Progenitor cell of endocrine pancreas (in vitro differentiated cells): ENCODE measurements around the gene CASTOR1. TPM values are rescaled to one million over a fixed set of nuclear protein-coding genes. Genes with fewer than 3 reads are reported as not detected.

ENCODE experiments used
- DNase-seq: peaks from one replicate; pipeline ENCODE4 v3.0.0; 2021; ENCODE audit warnings: low spot score; ENCODE audit not compliant: unreplicated experiment
- H3K27ac Mint-ChIP-seq: 2 replicates; pipeline ENCODE4 v1.8.0; 2021; ENCODE audit warnings: mild to moderate bottlenecking, moderate library complexity, mixed read lengths
- H3K27me3 Mint-ChIP-seq: 2 replicates; pipeline ENCODE4 v1.8.0; 2021; ENCODE audit warnings: mixed read lengths
- H3K36me3 Mint-ChIP-seq: 2 replicates; pipeline ENCODE4 v1.8.0; 2022; ENCODE audit warnings: mixed read lengths; ENCODE audit not compliant: insufficient read depth
- H3K4me1 Mint-ChIP-seq: 2 replicates; pipeline ENCODE4 v1.8.0; 2021; ENCODE audit warnings: low read depth, mixed read lengths
- H3K4me3 Mint-ChIP-seq: 2 replicates; pipeline ENCODE4 v1.8.0; 2021; ENCODE audit warnings: low read depth, mild to moderate bottlenecking, moderate library complexity, mixed read lengths
- H3K9me3 Mint-ChIP-seq: 2 replicates; pipeline ENCODE4 v1.8.0; 2021; ENCODE audit warnings: low read depth, mixed read lengths
- CTCF ChIP-seq: fragments of 200-600 bp; sonication (generic); IDR thresholded peaks from one replicate; pipeline ENCODE4 v1.5.0; 2021; ENCODE audit warnings: antibody characterized with exemption, mild to moderate bottlenecking; ENCODE audit not compliant: unreplicated experiment
- total RNA-seq: library from RNA; stranded (reverse); gene quantifications from 2 replicates; pipeline ENCODE4 v1.2.1, GENCODE V29; 2021

The CASTOR1 gene
- total RNA-seq, 1 donor from 2014 or later: 7.2 TPM

DNA sequence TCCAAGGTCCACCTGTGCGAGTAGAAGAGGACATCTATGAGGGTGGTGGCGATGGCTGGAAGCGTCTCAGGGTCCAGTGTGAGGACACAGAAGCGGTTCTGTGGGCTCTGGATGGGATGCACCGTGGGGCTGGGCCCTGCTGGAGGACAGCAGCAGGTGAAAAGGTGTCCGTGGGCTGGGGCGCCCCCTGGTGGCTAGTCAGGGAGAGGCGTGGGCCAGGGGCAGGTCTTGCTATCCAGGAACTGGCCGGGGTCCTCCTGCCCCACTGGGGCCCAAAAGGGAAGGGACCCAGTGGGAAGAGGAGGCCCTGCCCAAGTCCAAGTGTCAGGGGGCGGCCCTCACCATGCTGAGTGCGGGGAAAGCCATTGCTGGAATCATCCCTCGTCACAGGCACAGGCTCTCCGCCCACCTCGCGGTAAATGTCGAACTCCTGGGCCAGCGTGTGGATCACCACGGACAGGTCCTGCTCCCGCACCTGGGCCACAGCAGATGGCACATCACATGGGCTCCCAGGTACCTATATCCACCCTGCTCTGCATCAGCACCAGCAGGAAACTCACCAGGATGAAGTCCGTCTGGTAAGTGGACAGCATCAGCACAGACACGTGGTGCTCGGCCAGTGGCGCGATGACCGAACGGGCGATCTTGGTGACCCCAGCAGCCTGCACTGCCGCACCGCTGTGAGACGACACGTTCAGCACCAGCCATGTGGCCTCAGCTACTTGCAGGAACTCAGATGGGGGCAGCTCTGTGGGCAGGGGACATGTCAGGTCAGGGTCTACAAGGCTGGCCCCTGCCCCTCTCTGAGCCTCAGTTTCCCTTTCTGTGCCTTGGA is 2.3 kb downstream of the CASTOR1 start:
- no peaks in the 10 kb centered on the region for H3K36me3 Mint-ChIP-seq
- peak; percentile 91 for TF ChIP-seq CTCF

DNA sequence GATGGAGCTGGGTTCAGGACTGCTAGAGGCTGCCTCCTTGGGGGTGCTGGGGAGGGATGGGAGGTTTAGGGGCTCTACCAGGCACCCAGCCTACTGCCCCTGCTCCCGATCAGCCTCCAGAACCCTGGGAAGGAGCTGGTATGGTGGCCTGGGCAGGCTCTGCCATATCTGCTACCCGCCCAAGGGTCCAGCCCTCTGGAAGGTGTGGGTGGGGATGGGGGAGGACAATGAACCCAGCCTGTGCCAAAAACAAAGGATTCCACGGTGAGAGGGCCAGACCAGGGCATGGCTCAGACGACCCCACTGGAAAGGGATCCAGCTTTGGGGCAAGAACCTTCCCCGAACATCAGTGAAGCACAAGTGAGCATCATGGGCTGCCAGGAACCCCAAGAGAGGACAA is 3.0 kb downstream of the CASTOR1 start:
- Mint-ChIP-seq H3K36me3 (no peaks in the 10 kb centered on the region), H3K9me3 (no peaks in the 10 kb centered on the region), H3K4me1 (peaks cover 5% of the 10 kb centered on the region), H3K27me3 (peaks cover 2% of the 10 kb centered on the region), H3K4me3 (no peak overlapping the region), H3K27ac (no peak overlapping the region)
- no peak for TF ChIP-seq CTCF
- DNase-seq: no peak

More for the DNA sequence above, 2.3 kb downstream of the CASTOR1 start:
- Mint-ChIP-seq H3K4me3 (no peak overlapping the region), H3K4me1 (peaks cover 5% of the 10 kb centered on the region), H3K9me3 (no peaks in the 10 kb centered on the region), H3K27me3 (peaks cover 2% of the 10 kb centered on the region), H3K27ac (no peak overlapping the region)
- DNase-seq: peak; percentile 75

GRCh38 chr22:30285846-30286200 is 3.5 kb downstream of the CASTOR1 start:
- TF ChIP-seq CTCF: no peak
- no peaks in the 10 kb centered on the region for H3K9me3 Mint-ChIP-seq

DNA sequence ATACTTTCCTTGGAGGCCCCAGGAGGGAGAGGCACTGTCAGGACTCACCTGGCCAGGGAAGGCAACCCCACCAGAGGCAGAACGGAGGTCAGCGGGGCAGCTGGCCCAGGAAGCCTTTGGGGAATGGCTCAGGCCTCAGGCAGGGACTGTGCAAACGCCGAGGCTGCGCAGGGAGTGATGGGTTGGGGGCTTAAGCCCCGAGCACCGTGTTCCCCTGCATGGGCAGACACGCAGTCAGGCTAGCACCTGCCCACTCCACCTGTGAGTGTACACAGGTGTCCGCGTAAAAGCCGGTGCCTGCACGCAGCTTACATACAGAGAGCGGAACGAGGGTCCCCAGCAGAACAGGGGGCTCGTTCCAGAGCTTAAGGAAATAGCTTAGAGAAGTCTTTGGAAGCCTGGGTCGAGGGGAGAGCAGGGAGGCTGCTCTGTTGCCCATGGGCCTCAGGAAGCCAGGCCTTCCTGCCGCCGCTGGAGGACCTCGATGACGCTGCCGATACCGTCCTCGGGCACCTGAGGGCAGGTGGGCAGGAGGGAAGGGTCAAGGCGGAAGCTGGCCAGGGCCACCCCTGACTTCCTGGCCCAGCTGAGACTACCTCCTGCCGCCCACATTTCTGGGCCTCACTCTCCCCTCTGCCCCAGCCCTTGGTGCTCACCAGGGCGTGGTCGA is 4.0 kb downstream of the CASTOR1 start:
- TF ChIP-seq CTCF: no peak
- peaks cover 5% of the 10 kb centered on the region for H3K4me1 Mint-ChIP-seq
- H3K27me3 Mint-ChIP-seq: peaks cover 2% of the 10 kb centered on the region
- H3K4me3 Mint-ChIP-seq: no peak overlapping the region
- no peak for DNase-seq
- no peaks in the 10 kb centered on the region for H3K36me3 Mint-ChIP-seq
- H3K9me3 Mint-ChIP-seq: no peaks in the 10 kb centered on the region
- H3K27ac Mint-ChIP-seq: no peak overlapping the region

More at GRCh38 chr22:30285846-30286200, 3.5 kb downstream of the CASTOR1 start:
- no peak overlapping the region for H3K27ac Mint-ChIP-seq
- no peak overlapping the region for H3K4me3 Mint-ChIP-seq
- H3K27me3 Mint-ChIP-seq: peaks cover 2% of the 10 kb centered on the region
- no peak for DNase-seq
- peaks cover 5% of the 10 kb centered on the region for H3K4me1 Mint-ChIP-seq
- no peaks in the 10 kb centered on the region for H3K36me3 Mint-ChIP-seq

DNA sequence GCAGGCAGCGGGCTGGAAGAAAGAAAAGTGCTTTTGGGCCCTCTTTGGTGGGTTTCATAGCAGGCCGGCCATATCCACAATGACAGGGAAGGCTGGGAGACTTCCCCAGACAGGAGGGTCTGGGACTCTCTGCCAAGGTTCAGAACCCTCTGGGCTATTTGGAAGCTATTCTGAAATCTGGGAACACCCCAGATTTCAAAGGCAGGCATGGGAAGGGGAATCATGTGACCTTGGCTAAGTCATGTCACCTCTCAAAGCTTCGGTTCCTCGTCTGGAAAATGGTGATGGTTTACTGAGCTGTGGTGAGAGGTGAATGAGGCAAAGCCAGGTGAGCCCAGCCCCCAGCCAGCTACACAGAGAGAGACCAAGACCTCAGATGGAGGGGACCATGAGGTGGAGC is 4.6 kb downstream of the CASTOR1 start:
- Mint-ChIP-seq H3K27me3 (peaks cover 2% of the 10 kb centered on the region), H3K4me1 (peaks cover 3% of the 10 kb centered on the region), H3K27ac (no peak overlapping the region), H3K36me3 (no peaks in the 10 kb centered on the region), H3K4me3 (no peak overlapping the region), H3K9me3 (no peaks in the 10 kb centered on the region)
- no peak for TF ChIP-seq CTCF
- no peak for DNase-seq
